ENCODE data around the gene FAF2. TPM values are rescaled to one million over a fixed set of nuclear protein-coding genes. Genes with fewer than 3 reads are reported as not detected.

The FAF2 gene
- total RNA-seq, 1 experiment from 2014 or later: 59.7 TPM

DNA sequence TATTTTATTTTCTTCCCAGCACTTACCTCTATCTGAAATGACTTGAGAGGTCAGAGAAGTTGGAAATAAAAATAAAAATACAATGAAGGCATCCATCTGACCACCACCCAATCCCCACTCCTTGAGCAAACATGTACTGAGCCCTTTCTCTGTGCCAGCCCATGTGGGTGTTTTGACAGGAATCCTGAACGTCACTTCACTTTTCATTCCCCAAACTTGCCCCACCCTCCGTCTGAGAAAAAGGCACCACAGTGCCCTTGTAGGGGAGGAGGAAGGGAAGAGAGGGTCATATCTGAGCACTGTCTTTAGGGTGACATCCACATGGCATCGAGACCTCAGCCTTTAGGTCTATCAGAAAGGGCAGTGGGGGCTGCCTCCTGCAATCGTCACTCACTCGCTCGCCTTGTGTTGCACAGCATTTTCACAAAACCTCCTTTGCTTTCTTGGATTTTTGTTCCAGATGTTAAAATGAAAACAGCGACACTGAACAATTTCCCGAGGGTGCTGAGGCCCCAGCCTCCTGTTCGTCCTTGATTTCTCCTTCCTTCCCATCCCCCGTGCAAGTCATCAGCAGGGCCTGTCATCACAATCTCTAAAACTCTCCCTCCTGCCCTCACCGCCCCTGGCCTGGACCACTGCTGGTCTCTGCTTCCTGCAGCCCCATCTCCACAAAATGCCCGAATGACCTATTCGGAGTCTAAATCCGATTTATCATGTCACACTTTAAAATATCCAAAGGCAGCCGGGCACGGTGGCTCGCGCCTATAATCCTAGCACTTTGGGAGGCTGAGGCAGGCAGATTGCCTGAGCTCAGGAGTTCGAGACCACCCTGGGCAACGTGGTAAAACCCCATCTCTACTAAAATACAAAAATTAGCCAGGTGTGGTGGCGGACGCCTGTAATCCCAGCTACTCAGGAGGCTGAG, 46.6 kb upstream of the FAF2 start:
- 0 out of 2 replicates have a peak, but pooled peaks cover 8% of the 10 kb centered on the region for H3K4me1 ChIP-seq (replicated peaks; ENCODE audit: insufficient read depth)
- no TSS peak for BruUV-seq (replicated peaks)
- H3F3A ChIP-seq (ENCODE audit: insufficient read depth, low read depth): peaks cover 5% of the 10 kb centered on the region; the same call in 1 of the 2 replicates
- peaks cover 8% of the 10 kb centered on the region; the same call in 1 of the 2 replicates for H4K20me1 ChIP-seq (ENCODE audit: insufficient read depth)
- no peaks in the 10 kb centered on the region for H3K36me3 ChIP-seq (ENCODE audit: low read depth)
- TF ChIP-seq, protein P1, sequence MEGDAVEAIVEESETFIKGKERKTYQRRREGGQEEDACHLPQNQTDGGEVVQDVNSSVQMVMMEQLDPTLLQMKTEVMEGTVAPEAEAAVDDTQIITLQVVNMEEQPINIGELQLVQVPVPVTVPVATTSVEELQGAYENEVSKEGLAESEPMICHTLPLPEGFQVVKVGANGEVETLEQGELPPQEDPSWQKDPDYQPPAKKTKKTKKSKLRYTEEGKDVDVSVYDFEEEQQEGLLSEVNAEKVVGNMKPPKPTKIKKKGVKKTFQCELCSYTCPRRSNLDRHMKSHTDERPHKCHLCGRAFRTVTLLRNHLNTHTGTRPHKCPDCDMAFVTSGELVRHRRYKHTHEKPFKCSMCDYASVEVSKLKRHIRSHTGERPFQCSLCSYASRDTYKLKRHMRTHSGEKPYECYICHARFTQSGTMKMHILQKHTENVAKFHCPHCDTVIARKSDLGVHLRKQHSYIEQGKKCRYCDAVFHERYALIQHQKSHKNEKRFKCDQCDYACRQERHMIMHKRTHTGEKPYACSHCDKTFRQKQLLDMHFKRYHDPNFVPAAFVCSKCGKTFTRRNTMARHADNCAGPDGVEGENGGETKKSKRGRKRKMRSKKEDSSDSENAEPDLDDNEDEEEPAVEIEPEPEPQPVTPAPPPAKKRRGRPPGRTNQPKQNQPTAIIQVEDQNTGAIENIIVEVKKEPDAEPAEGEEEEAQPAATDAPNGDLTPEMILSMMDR (conservative IDR thresholded peaks at IDR 0.05): no peak
- TF ChIP-seq EZH2 (IDR thresholded peaks at IDR 0.05; ENCODE audit: low read depth): no peak
- H3K27me3 ChIP-seq (ENCODE audit: insufficient read depth, low read depth): no peaks in the 10 kb centered on the region
- DNase-seq: peak in 1 of 2 experiments; percentile 31
- no peaks in the 10 kb centered on the region for H3K9me2 ChIP-seq (ENCODE audit: insufficient read depth)
- H2AFZ ChIP-seq: no peak overlapping the region
- H3K4me2 ChIP-seq: no peak overlapping the region
- H3K4me3 ChIP-seq: no peak overlapping the region
- ChIA-PET CTCF (interaction anchor here (1.1 kb wide), 1 partner anchor 9 kb away, joined by 5 read pairs; no protein-coding TSS in a partner anchor), POLR2A (ENCODE audit: unreplicated experiment) (no interaction called here)
- no peak overlapping the region for H3K27ac ChIP-seq
- 0 out of 2 replicates have a peak, but pooled peaks cover 3% of the 10 kb centered on the region for H3K79me2 ChIP-seq (ENCODE audit: low read depth)
- no peaks in the 10 kb centered on the region for H3K9me3 ChIP-seq (ENCODE audit: insufficient read depth, low read depth)
- intact Hi-C loops (cut with micrococcal nuclease; ENCODE audit: unreplicated experiment): no loop called here

DNA sequence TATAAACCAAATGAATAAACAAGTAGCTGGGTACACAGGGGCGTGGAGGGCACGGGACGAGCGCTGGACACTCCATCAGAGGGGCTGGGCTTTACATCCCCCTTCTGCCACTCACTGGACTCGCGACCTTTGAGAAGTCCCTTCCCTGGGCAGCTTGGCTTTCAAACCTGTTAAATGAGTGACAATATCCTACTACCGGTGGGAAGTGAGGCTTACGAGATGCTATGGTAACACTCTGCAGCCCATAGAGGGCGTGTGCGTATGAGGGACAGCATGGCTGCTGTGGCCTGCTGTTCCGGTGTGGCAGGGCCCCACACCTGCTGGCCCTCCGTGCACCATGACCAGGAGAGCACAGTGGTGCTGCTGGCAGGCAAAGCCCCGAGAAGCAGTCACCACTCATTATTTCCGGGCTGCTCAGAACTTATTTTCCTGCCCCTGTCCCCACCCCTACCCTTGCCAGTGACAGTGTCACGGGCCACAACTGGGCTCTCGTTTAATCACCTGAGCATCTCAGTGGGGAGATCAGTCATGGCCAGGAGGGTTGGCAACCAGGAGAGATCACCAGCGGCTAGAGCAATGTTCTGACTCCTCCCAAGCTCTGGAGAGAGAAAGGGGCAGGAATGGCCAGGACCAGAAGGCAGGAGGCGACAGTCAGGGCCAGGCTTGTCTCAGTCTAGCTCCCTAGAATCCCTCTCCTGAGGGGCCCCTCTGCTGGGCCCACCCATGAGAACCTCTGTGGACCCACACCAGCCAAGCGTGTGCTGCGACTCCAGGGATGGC, 42.3 kb upstream of the FAF2 start:
- no peaks in the 10 kb centered on the region for H3K9me3 ChIP-seq (ENCODE audit: insufficient read depth, low read depth)
- no peak overlapping the region for H3K4me2 ChIP-seq
- H2AFZ ChIP-seq: no peak overlapping the region
- H3K36me3 ChIP-seq (ENCODE audit: low read depth): peaks cover 13% of the 10 kb centered on the region; the same call in 1 of the 2 replicates
- H3K9me2 ChIP-seq (ENCODE audit: insufficient read depth): no peaks in the 10 kb centered on the region
- no peak for TF ChIP-seq EZH2 (IDR thresholded peaks at IDR 0.05; ENCODE audit: low read depth)
- TF ChIP-seq, protein P1 (conservative IDR thresholded peaks at IDR 0.05): no peak
- ChIA-PET POLR2A (ENCODE audit: unreplicated experiment) (interaction anchor here (0.6 kb wide), 2 partner anchors 560 to 1596 kb away, joined by 3 read pairs; no protein-coding TSS in a partner anchor), CTCF (interaction anchor here (0.6 kb wide), 1 partner anchor 64 kb away, joined by 3 read pairs; no protein-coding TSS in a partner anchor)
- H3K4me3 ChIP-seq: no peak overlapping the region
- H3F3A ChIP-seq (ENCODE audit: insufficient read depth, low read depth): peaks cover 16% of the 10 kb centered on the region; the same call in 1 of the 2 replicates
- no peaks in the 10 kb centered on the region for H3K27me3 ChIP-seq (ENCODE audit: insufficient read depth, low read depth)
- intact Hi-C loops (cut with micrococcal nuclease; ENCODE audit: unreplicated experiment): no loop called here
- peaks cover 22% of the 10 kb centered on the region for H3K79me2 ChIP-seq (ENCODE audit: low read depth)
- BruUV-seq (replicated peaks): no TSS peak
- H3K4me1 ChIP-seq (replicated peaks; ENCODE audit: insufficient read depth): peaks cover 17% of the 10 kb centered on the region
- no peak overlapping the region for H3K27ac ChIP-seq
- peak in 1 of 2 experiments; percentile 25 for DNase-seq
- peaks cover 21% of the 10 kb centered on the region for H4K20me1 ChIP-seq (ENCODE audit: insufficient read depth)

DNA sequence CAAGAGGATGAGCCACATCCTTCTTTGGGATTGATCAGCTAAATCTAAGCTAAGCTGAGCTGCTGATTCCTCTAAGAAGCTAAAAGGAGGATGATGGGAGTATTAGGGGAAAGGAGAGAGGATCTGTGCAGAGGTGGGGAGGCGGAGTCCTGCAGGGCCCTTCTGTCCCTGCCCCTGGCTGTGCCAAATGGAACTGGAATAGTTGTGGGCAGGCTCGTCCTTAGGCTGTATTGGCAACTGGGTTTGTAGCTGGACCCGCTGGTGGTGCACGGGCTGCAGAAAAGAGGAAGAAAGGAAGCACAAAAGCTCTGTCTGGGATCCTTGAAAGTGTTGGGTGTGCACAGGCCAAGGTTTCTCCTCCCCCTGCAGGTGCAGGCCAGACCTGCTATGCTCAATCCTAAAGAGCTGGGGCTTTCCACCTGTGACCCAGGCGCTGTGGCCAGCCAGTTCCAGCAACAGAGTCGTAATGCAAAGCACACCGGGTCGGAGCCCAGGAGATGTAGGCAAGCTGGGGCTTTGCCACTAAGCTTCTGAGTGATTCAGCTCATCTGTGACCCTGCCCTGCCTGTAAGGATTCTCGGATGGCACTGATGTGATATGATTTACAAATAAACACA, 41.6 kb upstream of the FAF2 start:
- Histone ChIP-seq H2AFZ (no peak overlapping the region), H3K9me2 (ENCODE audit: insufficient read depth) (no peaks in the 10 kb centered on the region), H3F3A (ENCODE audit: insufficient read depth, low read depth) (peaks cover 18% of the 10 kb centered on the region; the same call in 1 of the 2 replicates), H3K27me3 (ENCODE audit: insufficient read depth, low read depth) (no peaks in the 10 kb centered on the region), H3K4me1 (replicated peaks; ENCODE audit: insufficient read depth) (peaks cover 24% of the 10 kb centered on the region), H3K4me3 (no peak overlapping the region), H3K4me2 (no peak overlapping the region), H3K27ac (no peak overlapping the region), H3K36me3 (ENCODE audit: low read depth) (peaks cover 13% of the 10 kb centered on the region; the same call in 1 of the 2 replicates), H3K79me2 (ENCODE audit: low read depth) (peaks cover 22% of the 10 kb centered on the region), H4K20me1 (ENCODE audit: insufficient read depth) (peaks cover 27% of the 10 kb centered on the region), H3K9me3 (ENCODE audit: insufficient read depth, low read depth) (no peaks in the 10 kb centered on the region)
- peak in 1 of 2 experiments; percentile 13 for DNase-seq
- POLR2A ChIA-PET (ENCODE audit: unreplicated experiment): interaction anchor here (0.6 kb wide), 2 partner anchors 559 to 1596 kb away, joined by 3 read pairs; no protein-coding TSS in a partner anchor
- CTCF ChIA-PET: no interaction called here
- TF ChIP-seq, protein P1 (conservative IDR thresholded peaks at IDR 0.05): no peak
- TF ChIP-seq EZH2 (IDR thresholded peaks at IDR 0.05; ENCODE audit: low read depth): no peak
- intact Hi-C loops (cut with micrococcal nuclease; ENCODE audit: unreplicated experiment): no loop called here
- no TSS peak for BruUV-seq (replicated peaks)
